ENCODE results near the gene APH1B.

Gene APH1B

DNA sequence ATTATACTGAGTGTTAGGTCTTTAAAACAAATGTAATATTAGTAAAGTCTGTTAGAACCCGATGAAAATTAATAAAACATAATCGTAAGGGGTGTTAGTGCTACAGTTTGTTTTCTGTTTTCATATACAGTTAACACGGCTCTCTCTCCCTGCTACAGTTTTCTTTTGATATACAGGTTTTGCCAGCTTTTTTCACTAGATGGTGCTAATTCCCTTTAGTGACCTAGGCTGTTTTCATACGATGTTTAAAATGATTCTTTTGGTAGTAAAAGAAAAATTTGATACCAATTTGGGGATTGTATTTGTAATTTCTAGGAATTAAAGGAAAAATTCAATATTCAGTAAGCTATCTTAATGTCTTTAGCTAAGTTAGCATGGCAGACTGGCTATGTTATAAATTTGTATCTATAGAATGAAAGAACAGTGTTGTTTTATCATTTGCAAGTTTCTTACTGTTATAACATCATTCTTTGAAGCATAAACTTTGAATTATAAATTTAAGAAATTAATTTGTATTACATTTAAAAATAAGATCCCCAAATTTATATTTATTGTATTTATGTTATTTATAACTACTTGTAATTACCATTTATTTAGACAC is 11.5 kb downstream of the APH1B start:
- no peak overlapping the region for H3K4me3 ChIP-seq (ENCODE audit: control insufficient read depth, low read depth, low read length)
- no peak for DNase-seq (ENCODE audit: low read depth)
- TF ChIP-seq, protein P1, sequence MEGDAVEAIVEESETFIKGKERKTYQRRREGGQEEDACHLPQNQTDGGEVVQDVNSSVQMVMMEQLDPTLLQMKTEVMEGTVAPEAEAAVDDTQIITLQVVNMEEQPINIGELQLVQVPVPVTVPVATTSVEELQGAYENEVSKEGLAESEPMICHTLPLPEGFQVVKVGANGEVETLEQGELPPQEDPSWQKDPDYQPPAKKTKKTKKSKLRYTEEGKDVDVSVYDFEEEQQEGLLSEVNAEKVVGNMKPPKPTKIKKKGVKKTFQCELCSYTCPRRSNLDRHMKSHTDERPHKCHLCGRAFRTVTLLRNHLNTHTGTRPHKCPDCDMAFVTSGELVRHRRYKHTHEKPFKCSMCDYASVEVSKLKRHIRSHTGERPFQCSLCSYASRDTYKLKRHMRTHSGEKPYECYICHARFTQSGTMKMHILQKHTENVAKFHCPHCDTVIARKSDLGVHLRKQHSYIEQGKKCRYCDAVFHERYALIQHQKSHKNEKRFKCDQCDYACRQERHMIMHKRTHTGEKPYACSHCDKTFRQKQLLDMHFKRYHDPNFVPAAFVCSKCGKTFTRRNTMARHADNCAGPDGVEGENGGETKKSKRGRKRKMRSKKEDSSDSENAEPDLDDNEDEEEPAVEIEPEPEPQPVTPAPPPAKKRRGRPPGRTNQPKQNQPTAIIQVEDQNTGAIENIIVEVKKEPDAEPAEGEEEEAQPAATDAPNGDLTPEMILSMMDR (IDR thresholded peaks at IDR 0.05; ENCODE audit: control insufficient read depth, insufficient read depth, low read depth, low read length, missing control alignments), result peak; percentile 61

DNA sequence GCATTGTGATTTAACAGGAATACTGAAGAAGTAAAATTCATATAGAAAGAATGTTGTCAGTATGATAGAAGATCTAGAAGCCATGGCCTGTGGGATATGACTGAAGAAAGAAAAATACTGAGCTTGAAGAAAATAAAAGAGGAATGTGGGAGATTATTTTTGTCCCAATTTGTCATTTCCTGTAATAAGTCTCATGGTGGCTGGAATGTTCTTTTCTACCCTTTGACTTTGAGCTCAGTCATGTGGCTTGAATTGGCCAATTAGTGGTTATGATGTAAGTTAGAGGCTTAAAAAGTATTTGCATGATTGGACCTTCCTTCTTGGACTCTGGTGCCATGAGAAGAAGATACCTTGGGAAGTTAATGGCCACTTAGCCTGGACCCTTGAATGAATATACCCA is 14.1 kb downstream of the APH1B start:
- TF ChIP-seq, protein P1 (IDR thresholded peaks at IDR 0.05; ENCODE audit: control insufficient read depth, insufficient read depth, low read depth, low read length, missing control alignments), result no peak
- peak; percentile 74 for DNase-seq (ENCODE audit: low read depth)
- no peak overlapping the region for H3K4me3 ChIP-seq (ENCODE audit: control insufficient read depth, low read depth, low read length)

DNA sequence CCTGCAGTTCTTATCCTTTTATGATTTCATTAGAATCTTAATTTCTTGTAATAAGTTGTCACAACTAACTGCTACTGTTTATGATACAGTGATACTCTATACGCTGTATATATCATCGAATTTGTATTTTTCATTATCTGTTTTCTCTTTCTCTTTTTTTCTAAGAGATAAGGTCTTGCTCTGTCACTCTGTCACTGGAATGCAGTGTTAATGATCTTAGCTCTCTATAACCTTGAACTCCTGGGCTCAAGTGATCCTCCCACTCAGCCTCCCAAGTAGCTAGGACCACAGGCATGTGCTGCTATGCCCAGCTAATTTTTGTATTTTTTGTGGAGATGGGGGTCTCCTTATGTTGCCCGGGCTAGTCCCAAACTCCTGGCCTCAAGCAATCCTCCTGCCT is 14.8 kb downstream of the APH1B start:
- H3K4me3 ChIP-seq (ENCODE audit: control insufficient read depth, low read depth, low read length), result no peak overlapping the region
- TF ChIP-seq, protein P1 (IDR thresholded peaks at IDR 0.05; ENCODE audit: control insufficient read depth, insufficient read depth, low read depth, low read length, missing control alignments), result no peak
- no peak for DNase-seq (ENCODE audit: low read depth)

DNA sequence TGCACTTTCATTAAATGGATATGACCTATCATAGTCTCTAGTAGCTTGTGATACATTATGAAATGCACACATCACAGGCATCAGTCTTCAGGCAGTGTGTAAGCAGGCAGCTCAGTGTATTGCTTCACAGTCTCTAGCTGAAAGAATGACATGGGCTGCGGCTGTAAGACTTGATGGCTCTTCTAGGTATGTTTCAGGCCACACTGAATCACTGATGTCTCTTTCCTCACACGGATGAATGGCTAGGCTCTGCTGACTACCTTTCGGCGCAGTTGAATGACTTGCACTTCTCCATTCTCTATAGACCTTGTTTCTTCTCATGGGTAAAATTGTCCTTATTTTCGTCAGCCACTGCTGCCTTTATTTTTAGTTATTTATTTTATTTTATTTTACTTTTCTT is 15.4 kb downstream of the APH1B start:
- DNase-seq (ENCODE audit: low read depth), result peak; percentile 52
- H3K4me3 ChIP-seq (ENCODE audit: control insufficient read depth, low read depth, low read length), result no peak overlapping the region
- TF ChIP-seq, protein P1 (IDR thresholded peaks at IDR 0.05; ENCODE audit: control insufficient read depth, insufficient read depth, low read depth, low read length, missing control alignments), result no peak

DNA sequence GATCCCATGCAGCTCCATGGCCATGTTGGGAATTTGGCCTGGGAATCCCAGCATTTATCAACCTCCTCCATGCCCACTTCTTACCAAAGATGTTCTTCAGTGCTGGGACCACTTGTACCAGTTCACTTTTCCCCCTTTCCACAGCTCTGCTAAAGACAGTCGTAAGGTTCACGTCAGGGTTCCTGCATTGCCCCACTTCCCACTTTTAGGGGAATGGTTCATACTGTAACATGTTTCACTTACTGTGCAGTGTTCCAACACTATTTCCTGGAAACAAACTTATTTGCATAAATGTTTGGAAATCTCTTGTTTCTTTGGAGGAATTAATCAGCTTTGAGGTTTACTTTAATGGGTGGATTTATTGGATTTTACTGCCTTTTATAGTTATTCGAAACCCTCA is 17.0 kb downstream of the APH1B start:
- H3K4me3 ChIP-seq (ENCODE audit: control insufficient read depth, low read depth, low read length), result no peak overlapping the region
- TF ChIP-seq, protein P1 (IDR thresholded peaks at IDR 0.05; ENCODE audit: control insufficient read depth, insufficient read depth, low read depth, low read length, missing control alignments), result no peak
- no peak for DNase-seq (ENCODE audit: low read depth)

DNA sequence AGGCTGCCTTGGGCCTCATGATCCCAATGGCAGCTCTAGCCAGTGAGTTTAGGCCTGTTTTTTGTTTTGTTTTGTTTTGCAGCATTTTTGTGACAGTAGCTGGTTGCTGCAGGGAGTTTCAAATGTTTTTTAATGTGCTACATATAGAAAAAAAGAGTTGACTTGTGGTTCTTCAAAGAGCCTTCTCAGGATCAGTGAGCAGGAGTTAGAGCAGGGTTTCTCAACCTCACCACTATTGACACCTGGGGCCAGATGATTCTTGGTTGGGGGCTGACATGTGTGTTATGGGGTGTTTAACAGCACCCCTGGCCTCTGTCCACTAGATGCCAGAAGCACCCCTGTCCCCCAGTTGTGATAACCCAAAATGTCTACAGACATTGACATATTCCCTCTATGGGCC is 17.9 kb downstream of the APH1B start:
- no peak for DNase-seq (ENCODE audit: low read depth)
- H3K4me3 ChIP-seq (ENCODE audit: control insufficient read depth, low read depth, low read length), result no peak overlapping the region
- TF ChIP-seq, protein P1 (IDR thresholded peaks at IDR 0.05; ENCODE audit: control insufficient read depth, insufficient read depth, low read depth, low read length, missing control alignments), result no peak

DNA sequence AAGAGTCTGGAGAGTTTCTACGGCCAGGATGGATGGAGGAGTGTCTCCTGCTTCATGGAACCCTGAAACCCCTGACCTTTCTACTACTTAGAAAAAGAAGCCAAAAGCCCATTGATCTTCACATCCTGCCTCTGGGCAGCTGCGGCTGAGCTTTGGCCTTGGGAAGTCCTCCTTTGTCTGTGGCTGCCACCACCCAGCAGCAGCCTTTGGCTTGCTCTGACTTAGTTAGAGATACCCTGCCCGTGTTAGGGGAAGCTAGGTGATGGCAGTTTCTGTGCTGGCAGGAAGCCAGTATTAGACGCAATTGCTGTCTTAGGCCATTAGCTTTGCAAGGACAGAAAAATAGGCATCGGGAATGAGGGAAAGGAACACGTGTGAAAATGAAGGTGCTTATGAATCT is 18.8 kb downstream of the APH1B start:
- H3K4me3 ChIP-seq (ENCODE audit: control insufficient read depth, low read depth, low read length), result no peak overlapping the region
- no peak for DNase-seq (ENCODE audit: low read depth)
- TF ChIP-seq, protein P1 (IDR thresholded peaks at IDR 0.05; ENCODE audit: control insufficient read depth, insufficient read depth, low read depth, low read length, missing control alignments), result no peak

All from AG09309 (cell line).